ENCODE results near the gene ARL16. TPM values are rescaled to one million over a fixed set of nuclear protein-coding genes. Genes with fewer than 3 reads are reported as not detected.

Gene ARL16
- total RNA-seq, 2 experiments from 2014 or later: 17.5 to 17.8 TPM

- DNase-seq: no peak
- ChIA-PET POLR2A (interaction anchor here (1.8 kb wide), 1 partner anchor 14 kb away, joined by 8 read pairs; the partner anchor contains the start of gene MRPL12), CTCF (no interaction called here)
- no peaks in the 10 kb centered on the region for H3K27me3 Mint-ChIP-seq
- H3K36me3 Mint-ChIP-seq (ENCODE audit: low read depth): no peaks in the 10 kb centered on the region
- H3K4me1 Mint-ChIP-seq: peaks cover 12% of the 10 kb centered on the region
- H3K9me3 Mint-ChIP-seq: no peaks in the 10 kb centered on the region
- H3K4me3 Mint-ChIP-seq: no peak overlapping the region
- H3K27ac Mint-ChIP-seq: no peak overlapping the region
These were observed 33.0 kb upstream of the ARL16 start for GRCh38 chr17:81716674-81716996.

- ChIA-PET CTCF (no interaction called here), POLR2A (interaction anchor here (1.8 to 3.8 kb wide), 2 partner anchors 13 kb away, joined by 8 to 30 read pairs; partner anchors contain the start of gene MRPL12)
- peaks cover 17% of the 10 kb centered on the region for H3K4me1 Mint-ChIP-seq
- no peak overlapping the region for H3K4me3 Mint-ChIP-seq
- DNase-seq: no peak
- no peaks in the 10 kb centered on the region for H3K9me3 Mint-ChIP-seq
- no peaks in the 10 kb centered on the region for H3K36me3 Mint-ChIP-seq (ENCODE audit: low read depth)
- no peak overlapping the region for H3K27ac Mint-ChIP-seq
- no peaks in the 10 kb centered on the region for H3K27me3 Mint-ChIP-seq
These were observed 32.5 kb upstream of the ARL16 start for GRCh38 chr17:81715872-81716673.

- Mint-ChIP-seq H3K27ac (no peak overlapping the region), H3K4me1 (peaks cover 24% of the 10 kb centered on the region), H3K4me3 (no peak overlapping the region), H3K36me3 (ENCODE audit: low read depth) (no peaks in the 10 kb centered on the region), H3K27me3 (no peaks in the 10 kb centered on the region), H3K9me3 (no peaks in the 10 kb centered on the region)
- CTCF ChIA-PET: no interaction called here
- POLR2A ChIA-PET: interaction anchor here (1.6 to 3.8 kb wide), 2 partner anchors 12 to 31 kb away, joined by 6 to 30 read pairs; partner anchors contain the start of genes ARL16, HGS and MRPL12
- no peak for DNase-seq
These were observed 31.7 kb upstream of the ARL16 start for GRCh38 chr17:81715107-81715871.

GRCh38 chr17:81714412-81715106 lies 31.0 kb upstream of the ARL16 start:
- peak overlapping the region; percentile 17 for H3K4me3 Mint-ChIP-seq
- DNase-seq: no peak
- ChIA-PET CTCF (no interaction called here), POLR2A (interaction anchor here (1.1 to 3.8 kb wide), 4 partner anchors 9 to 156 kb away, joined by 3 to 30 read pairs (median 6); partner anchors contain the start of genes ARHGDIA, ARL16, HGS and MRPL12)
- no peaks in the 10 kb centered on the region for H3K36me3 Mint-ChIP-seq (ENCODE audit: low read depth)
- H3K27ac Mint-ChIP-seq: no peak overlapping the region
- H3K9me3 Mint-ChIP-seq: no peaks in the 10 kb centered on the region
- H3K27me3 Mint-ChIP-seq: no peaks in the 10 kb centered on the region
- peaks cover 28% of the 10 kb centered on the region for H3K4me1 Mint-ChIP-seq

GRCh38 chr17:81713556-81714411 lies 30.2 kb upstream of the ARL16 start:
- H3K4me3 Mint-ChIP-seq: peak overlapping the region; percentile 89
- DNase-seq: no peak

GRCh38 chr17:81713004-81713555 lies 29.5 kb upstream of the ARL16 start:
- Mint-ChIP-seq H3K27me3 (no peaks in the 10 kb centered on the region), H3K9me3 (no peaks in the 10 kb centered on the region), H3K27ac (peak overlapping the region; percentile 54), H3K4me1 (peaks cover 28% of the 10 kb centered on the region), H3K36me3 (ENCODE audit: low read depth) (peaks cover 4% of the 10 kb centered on the region), H3K4me3 (peak overlapping the region; percentile 89)
- CTCF ChIA-PET: interaction anchor here (1.0 kb wide), 1 partner anchor 22 kb away, joined by 4 read pairs; no protein-coding TSS in a partner anchor
- POLR2A ChIA-PET: interaction anchor here (0.7 to 3.8 kb wide), 4 partner anchors 9 to 129 kb away, joined by 3 to 30 read pairs (median 3); partner anchors contain the start of gene MRPL12
- DNase-seq: no peak

More at GRCh38 chr17:81713556-81714411, 30.2 kb upstream of the ARL16 start:
- Mint-ChIP-seq H3K9me3 (no peaks in the 10 kb centered on the region), H3K4me1 (peaks cover 28% of the 10 kb centered on the region), H3K27me3 (no peaks in the 10 kb centered on the region), H3K36me3 (ENCODE audit: low read depth) (peaks cover 3% of the 10 kb centered on the region), H3K27ac (no peak overlapping the region)
- POLR2A ChIA-PET: interaction anchor here (1.1 to 3.8 kb wide), 4 partner anchors 10 to 157 kb away, joined by 3 to 30 read pairs (median 6); partner anchors contain the start of genes ARHGDIA, ARL16, HGS and MRPL12
- CTCF ChIA-PET: interaction anchor here (1.0 kb wide), 1 partner anchor 22 kb away, joined by 4 read pairs; no protein-coding TSS in a partner anchor

GRCh38 chr17:81712468-81713003 lies 28.9 kb upstream of the ARL16 start:
- no peaks in the 10 kb centered on the region for H3K9me3 Mint-ChIP-seq
- peaks cover 4% of the 10 kb centered on the region for H3K36me3 Mint-ChIP-seq (ENCODE audit: low read depth)
- peaks cover 28% of the 10 kb centered on the region for H3K4me1 Mint-ChIP-seq
- no peaks in the 10 kb centered on the region for H3K27me3 Mint-ChIP-seq
- ChIA-PET CTCF (interaction anchor here (1.0 kb wide), 1 partner anchor 23 kb away, joined by 4 read pairs; no protein-coding TSS in a partner anchor), POLR2A (interaction anchor here (0.7 to 3.8 kb wide), 5 partner anchors 9 to 130 kb away, joined by 3 to 30 read pairs (median 3); partner anchors contain the start of gene MRPL12)
- peak overlapping the region; percentile 54 for H3K27ac Mint-ChIP-seq
- peak overlapping the region; percentile 89 for H3K4me3 Mint-ChIP-seq
- DNase-seq: no peak

GRCh38 chr17:81711814-81712467 lies 28.3 kb upstream of the ARL16 start, which contains the start of gene SLC25A10:
SLC25A10 (plus strand) TSS chr17:81712284; CDS start chr17:81712427, 143 bp downstream.
- peak; percentile 86 for DNase-seq
- H3K36me3 Mint-ChIP-seq (ENCODE audit: low read depth): peaks cover 4% of the 10 kb centered on the region
- H3K9me3 Mint-ChIP-seq: no peaks in the 10 kb centered on the region
- ChIA-PET CTCF (interaction anchor here (0.7 to 1.4 kb wide), 3 partner anchors 29 to 425 kb away, joined by 3 to 5 read pairs (median 3); partner anchors contain the start of gene ARL16), POLR2A (interaction anchor here (0.6 to 3.8 kb wide), 11 partner anchors 9 to 454 kb away, joined by 3 to 30 read pairs (median 4); partner anchors contain the start of genes ARHGDIA, ARL16, HGS and MCRIP1)
- peak within 1 kb of the TSS; percentile 89 for H3K4me3 Mint-ChIP-seq
- H3K4me1 Mint-ChIP-seq: peaks cover 28% of the 10 kb centered on the region
- no peaks in the 10 kb centered on the region for H3K27me3 Mint-ChIP-seq
- peak within 1 kb of the TSS; percentile 64 for H3K27ac Mint-ChIP-seq

- H3K27ac Mint-ChIP-seq: peak overlapping the region; percentile 64
- CTCF ChIA-PET: interaction anchor here (1.1 to 1.4 kb wide), 3 partner anchors 8 to 426 kb away, joined by 3 to 5 read pairs (median 4); no protein-coding TSS in a partner anchor
- H3K9me3 Mint-ChIP-seq: no peaks in the 10 kb centered on the region
- POLR2A ChIA-PET: interaction anchor here (0.6 to 2.6 kb wide), 6 partner anchors 8 to 456 kb away, joined by 3 to 19 read pairs (median 4); partner anchors contain the start of genes ARL16, HGS, MCRIP1 and MRPL12
- H3K36me3 Mint-ChIP-seq (ENCODE audit: low read depth): peaks cover 15% of the 10 kb centered on the region
- DNase-seq: peak; percentile 35
- no peaks in the 10 kb centered on the region for H3K27me3 Mint-ChIP-seq
- H3K4me3 Mint-ChIP-seq: peak overlapping the region; percentile 66
- H3K4me1 Mint-ChIP-seq: peaks cover 32% of the 10 kb centered on the region
These were observed 27.1 kb upstream of the ARL16 start for GRCh38 chr17:81710514-81711308.

GRCh38 chr17:81708739-81709185 lies 25.2 kb upstream of the ARL16 start:
- ChIA-PET POLR2A (no interaction called here), CTCF (no interaction called here)
- no peak for DNase-seq
- Mint-ChIP-seq H3K4me3 (no peak overlapping the region), H3K36me3 (ENCODE audit: low read depth) (peaks cover 29% of the 10 kb centered on the region), H3K27me3 (no peaks in the 10 kb centered on the region), H3K27ac (no peak overlapping the region), H3K4me1 (peaks cover 42% of the 10 kb centered on the region), H3K9me3 (no peaks in the 10 kb centered on the region)
